HG03457 (cell line): Measurements from ENCODE around the gene FAM228B.

ENCODE experiments used
- ATAC-seq: cut with Tn5 transposase; IDR thresholded peaks from one replicate; pipeline ENCODE4 v1.9.1; 2021; ENCODE audit warnings: moderate number of reproducible peaks; ENCODE audit not compliant: unreplicated experiment

Gene FAM228B

DNA sequence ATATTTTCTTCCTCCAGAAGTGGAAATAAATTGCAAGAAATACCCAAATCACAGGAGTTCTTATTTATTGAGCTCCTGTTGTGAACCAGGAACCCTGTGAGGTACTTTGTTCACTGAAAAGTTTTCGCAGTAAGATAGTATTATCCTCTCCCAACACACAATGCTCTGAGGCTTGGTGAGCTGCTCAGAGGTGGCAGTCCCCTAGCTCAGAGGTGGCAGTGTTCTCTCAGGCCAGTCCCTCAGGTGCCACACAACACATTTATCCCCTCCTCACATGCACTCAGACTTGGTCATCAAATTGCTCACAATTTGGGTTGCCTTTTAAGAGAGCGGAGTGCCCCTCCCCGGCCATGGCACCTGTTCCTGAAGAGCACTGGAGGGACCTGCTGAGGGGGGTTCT, 77.5 kb downstream of the FAM228B start:
- ATAC-seq = no peak

DNA sequence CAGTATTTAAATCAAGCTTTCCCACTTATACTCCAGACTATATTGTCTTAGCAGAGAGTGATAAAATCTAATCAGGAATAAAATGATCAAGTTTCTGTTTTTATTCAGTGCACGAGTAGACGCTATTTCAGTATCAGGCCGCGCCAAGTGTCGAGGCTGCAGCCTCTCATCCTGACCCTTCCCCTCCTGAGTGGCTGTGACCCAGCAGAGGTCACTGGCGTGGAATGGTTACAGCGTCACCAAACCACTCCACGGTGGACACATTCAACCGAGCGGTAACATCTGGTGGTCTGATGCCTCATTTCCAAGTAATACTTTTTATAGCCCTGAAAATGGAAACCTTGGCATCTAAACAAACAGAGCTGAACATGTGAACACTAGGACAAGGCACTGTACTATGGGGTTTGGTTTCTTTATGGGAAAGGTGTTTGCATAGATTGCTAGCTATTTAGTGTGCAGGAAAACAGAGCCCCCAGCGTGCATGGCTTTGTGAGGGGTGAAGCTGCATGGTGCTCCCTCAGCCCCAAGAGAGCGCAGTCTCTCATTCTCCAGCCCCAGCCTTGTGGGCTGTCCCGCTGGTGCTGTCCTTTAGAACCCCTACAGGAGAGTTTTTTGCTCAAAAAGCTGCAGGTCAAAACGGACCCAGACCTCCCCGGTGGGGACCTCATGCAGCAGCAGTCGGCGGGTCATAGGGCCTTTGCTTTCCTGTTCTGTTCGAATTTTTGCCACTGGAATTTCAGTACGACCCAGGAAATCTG, 79.9 kb downstream of the FAM228B start:
- ATAC-seq = no peak

DNA sequence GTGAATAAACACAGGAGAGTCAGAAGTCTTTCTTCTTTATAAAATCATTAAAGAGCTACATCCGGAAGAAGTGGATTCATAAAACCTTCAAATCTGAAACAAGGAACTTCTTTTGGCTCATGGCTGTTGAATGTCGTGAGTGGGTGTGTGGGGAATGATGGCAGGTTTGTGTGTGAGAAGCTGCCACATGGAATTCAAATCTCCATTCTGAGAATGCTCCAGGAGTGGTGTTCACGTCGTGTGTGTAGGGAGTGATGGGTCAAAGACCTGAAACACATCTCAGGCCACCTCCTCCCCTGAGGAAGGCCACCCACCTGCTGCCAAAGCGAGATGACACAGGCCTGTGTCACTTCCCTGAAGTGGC, 80.5 kb downstream of the FAM228B start:
- no peak for ATAC-seq

DNA sequence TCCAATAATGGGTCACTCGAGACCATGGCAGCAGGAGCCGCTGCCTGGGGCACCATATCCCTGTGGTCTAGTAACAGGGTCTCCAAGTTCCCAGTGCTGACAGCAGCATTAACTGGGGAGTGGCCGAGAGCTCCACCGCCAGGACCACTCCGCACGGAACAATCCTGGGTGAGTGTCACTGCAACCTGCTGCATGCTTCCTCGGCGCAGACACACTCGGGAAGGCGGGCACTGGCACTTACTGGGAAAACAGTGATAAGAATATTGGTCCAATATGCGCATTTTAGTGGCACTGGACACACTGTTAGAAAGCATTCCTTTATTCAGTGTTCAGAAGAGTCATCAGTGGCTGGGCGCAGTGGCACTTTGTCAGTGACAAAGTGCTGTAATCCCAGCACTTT, 81.2 kb downstream of the FAM228B start:
- ATAC-seq = no peak

DNA sequence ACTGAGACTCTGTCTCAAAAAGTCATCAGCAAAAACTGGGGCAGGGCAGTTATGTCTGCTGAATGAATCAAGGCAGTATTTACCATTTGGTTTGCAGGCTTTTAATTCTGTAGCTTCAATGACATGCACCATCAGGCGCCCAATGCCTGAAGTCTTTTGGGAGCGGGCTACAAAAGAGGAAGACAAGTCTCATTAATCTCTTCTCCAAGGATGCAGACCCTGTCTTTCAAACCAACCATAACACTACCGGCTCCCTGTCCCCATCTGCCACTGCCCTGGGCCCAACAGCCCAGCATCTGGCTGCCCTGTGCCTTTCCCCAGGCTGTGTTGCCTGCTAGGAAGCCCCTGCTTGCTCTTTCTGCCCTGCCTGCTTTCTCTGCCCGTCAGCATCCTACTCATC, 81.9 kb downstream of the FAM228B start:
- no peak for ATAC-seq

DNA sequence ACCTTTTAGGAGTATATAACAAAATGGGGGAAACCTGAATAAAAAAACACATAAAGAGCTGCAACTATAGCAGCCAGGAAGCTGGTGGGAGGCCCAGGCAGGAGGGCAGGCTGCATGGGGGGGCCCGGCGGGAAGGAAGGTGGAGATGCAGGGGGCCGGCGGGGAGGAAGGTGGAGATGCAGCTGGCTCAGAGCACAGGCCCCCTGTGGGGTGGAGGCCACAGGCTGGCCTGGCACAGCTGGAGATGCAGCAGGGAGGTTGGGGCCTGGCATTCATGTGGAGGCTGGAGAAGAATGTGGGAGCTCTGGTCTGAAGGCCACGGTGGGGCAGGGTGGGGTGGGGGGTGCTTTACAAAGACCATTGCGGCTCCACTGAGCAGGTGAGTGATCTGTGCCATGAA, 83.0 kb downstream of the FAM228B start:
- ATAC-seq = no peak

DNA sequence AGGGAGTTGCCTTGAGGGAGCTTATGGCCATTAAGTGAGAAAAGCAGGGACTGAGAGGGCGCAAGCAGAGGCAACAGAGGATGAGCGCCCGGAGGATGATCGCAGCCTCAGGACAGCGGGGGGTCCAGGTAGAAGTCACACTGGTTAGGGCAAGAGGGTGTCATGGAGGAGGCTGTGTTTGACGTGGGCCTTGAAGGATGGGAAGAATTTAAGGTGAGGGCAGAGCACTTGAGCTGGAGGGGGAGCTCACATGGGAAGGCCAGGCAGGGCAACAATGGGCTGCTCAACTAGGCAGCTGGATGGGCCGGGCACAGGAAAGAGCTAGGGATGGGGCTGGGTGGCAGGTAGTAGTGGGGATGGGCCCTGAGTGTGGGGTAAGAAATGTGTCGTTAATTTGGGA, 83.4 kb downstream of the FAM228B start:
- ATAC-seq = no peak

DNA sequence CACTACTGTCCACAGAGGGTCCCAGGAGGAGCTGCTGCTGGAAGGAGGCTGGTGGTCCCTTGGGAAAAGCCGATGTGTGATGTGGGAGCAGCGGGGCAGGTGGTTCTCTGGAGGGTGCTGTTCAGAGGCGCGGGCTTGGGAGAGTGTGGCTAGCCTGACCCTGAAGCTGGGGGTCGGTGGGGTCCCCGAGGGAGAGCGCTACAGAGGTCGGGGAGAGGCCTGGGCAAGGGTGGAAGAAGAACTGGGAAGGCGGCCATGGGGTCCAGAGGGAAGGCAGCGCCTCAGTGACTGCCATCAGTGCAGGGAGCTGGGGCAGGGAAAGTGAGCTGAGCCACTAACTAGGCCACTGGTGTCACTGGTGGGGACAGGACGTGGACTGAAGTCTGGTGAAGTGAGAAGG, 84.1 kb downstream of the FAM228B start:
- no peak for ATAC-seq

DNA sequence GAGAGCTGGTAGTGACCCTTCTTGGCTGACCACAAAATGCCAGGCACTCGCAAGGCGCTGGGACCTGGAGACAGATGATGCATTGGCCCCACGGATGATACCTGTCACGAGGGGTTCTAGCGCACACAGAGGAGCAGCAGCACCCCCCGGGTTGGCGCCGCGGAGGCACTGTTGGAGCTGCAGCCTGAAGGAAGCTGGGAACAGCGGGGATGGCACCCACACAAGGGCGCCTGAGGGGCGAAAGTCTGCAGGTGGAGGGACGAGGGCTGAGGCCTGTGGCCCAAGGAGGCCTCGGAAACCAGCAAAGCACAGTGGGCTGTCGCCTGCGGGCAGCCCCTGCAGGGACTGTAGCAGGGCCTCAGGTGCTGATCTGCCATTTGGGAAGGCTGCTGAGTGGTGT, 85.2 kb downstream of the FAM228B start:
- ATAC-seq = no peak

DNA sequence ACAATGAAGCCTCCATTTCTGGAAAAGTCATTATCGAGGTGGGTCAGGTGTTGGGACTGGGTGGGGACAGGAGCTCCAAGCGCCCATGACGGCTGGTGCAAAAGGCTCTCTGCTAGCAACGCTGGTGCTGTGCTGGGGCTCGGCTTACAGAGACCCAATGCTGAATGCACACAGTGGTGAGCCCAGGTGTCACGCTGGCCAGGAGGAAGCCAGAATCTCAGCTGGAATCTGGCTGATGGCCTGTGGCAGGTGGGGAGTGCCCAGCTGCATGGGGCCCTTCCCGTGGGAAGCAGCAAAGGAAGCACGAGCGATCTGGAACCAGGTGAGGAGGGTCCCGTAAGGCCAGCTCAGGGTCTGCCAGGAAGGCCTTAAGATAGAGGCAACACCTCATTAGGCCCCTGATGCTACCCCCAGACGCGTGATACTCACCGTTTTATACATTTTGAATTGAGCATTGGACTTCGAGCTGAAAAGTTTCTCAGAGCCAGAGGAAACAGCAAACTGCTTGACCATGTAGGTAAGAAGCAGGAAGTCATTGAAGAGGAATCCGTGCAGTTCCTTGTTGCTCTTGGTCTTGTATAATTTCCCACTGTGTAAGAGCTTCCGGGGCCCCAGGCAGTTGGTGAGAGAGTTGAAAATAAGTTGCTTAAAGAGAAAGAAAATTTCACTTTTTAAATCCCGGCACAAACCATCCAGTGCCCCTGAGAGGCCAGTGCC, 86.3 kb downstream of the FAM228B start:
- ATAC-seq = no peak

DNA sequence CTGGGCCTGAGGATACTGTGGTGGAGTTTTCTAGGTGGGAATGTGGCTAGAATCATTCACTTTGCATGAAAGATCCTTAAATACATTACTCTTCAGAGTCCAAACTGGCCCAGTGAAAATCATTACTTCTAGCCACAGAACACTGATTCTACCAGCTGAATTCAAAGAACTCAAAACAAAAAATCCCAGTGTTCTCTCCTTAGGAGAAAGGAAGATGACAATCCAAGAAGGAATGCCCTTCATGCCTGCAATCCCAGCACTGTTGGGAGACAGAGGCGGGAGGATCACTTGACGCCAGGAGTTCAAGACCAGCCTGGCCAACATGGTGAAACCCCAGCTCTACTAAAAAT, 86.8 kb downstream of the FAM228B start:
- ATAC-seq = no peak

DNA sequence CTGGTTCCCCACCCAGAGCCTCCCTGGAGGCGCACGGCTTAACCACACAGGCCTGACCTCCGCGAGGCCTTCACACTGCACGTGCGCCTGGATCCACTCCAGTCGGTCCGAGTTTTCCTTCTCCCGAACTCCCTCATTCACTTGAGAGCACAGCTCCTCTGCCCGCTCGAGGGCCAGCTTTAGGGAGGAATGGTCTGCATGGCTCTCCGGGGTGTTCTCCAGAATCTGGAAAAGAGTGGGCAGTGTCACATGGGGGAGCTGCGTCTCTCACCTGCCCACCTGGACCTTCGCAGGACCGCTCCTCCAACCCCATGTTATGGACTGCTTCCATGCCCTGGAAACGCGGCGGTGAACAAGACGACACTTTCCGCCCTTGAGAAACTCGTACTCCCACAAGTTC, 87.5 kb downstream of the FAM228B start:
- no peak for ATAC-seq

DNA sequence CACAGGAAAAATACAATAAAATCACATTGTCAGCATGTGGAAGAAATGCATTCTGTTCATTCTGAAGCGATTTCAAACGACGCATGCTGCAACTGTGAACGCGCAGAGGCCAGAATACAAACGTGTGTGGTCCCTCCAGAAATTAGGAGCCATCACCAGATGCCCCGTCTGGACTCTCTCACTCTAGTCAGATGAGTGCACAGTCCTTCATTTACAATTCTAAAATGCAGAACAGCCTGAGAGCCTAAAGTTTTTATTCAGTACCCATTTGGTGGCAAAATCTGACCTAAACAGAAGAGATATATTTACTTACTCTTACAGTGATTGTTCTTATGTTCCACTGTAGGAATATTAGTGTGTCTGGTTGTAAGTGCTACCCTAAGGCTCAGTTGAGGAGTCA, 88.1 kb downstream of the FAM228B start:
- no peak for ATAC-seq

DNA sequence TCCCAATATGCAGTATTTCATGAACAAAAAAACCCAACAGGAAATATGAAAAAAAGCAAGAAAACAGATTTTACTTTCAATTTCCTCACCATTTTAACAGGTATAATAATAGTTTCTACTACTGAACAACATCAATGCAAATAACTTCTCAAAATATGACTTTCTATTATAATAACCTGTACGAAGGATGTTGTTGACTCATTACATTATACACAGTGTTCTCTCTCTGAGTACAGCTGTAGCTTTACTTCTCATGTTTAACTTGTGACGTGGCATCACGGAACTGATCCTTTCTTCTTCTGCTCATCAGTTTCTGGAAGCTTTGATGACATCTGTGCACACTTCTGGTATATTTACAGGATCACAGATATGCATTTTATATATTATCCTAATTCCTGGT, 91.6 kb downstream of the FAM228B start:
- peak; percentile 80 for ATAC-seq
